Heart right ventricle (tissue), 16 donors: ENCODE data around the gene RINT1. TPM values are rescaled to one million over a fixed set of nuclear protein-coding genes. Genes with fewer than 3 reads are reported as not detected.
"Not testable (repeated sequence)": the region's sequence is repeated elsewhere in the genome, so short reads cannot be mapped to it uniquely, and the experiment has no call there.

Source experiments
- ATAC-seq, 8 donors: fragments of 200-7000 bp; cut with Tn5 transposase; one replicate each; pipeline ENCODE4 v1.9.1; 2020; ENCODE audit warnings: mild to moderate bottlenecking in 8 of 8, moderate library complexity in 8 of 8, moderate number of reproducible peaks in 1 of 8
- DNase-seq, 2 donors: peaks; one replicate each; pipeline ENCODE4 v3.0.0-alpha.2; 2020
- H3K27ac ChIP-seq, 10 donors: fragments of 200-600 bp; sonication (generic) in 2 of 10; one replicate each; pipeline versions ENCODE4 v1.5.0 to v1.8.0; 2020 to 2022; ENCODE audit warnings: mild to moderate bottlenecking in 3 of 10
- H3K27me3 ChIP-seq, 7 donors: fragments of 200-600 bp; one replicate each; pipeline ENCODE4 v1.8.0; 2021 to 2022; ENCODE audit warnings: mild to moderate bottlenecking in 2 of 7
- H3K36me3 ChIP-seq, 9 donors: fragments of 200-600 bp; sonication (generic) in 1 of 9; one replicate each; pipeline versions ENCODE4 v1.5.0 to v1.8.0; 2020 to 2022; ENCODE audit warnings: mild to moderate bottlenecking in 2 of 9
- H3K4me1 ChIP-seq, 9 donors: fragments of 200-600 bp; sonication (generic) in 1 of 9; one replicate each; pipeline versions ENCODE4 v1.5.0 to v1.8.0; 2020 to 2022; ENCODE audit warnings: mild to moderate bottlenecking in 4 of 9
- H3K4me3 ChIP-seq, 10 donors: fragments of 200-600 bp; sonication (generic) in 2 of 10; one replicate each; pipeline versions ENCODE4 v1.5.0 to v1.8.0; 2020 to 2022; ENCODE audit warnings: mild to moderate bottlenecking in 7 of 10, moderate library complexity in 2 of 10
- H3K9me3 ChIP-seq, 11 donors: fragments of 200-600 bp in 10 of 11; sonication (generic) in 2 of 11; one replicate each; pipeline versions ENCODE4 v1.5.0 to v1.8.0; 2013 to 2022; ENCODE audit warnings: mild to moderate bottlenecking in 2 of 11, control low read depth in 1 of 11, moderate library complexity in 1 of 11
- WGBS, 2 donors: extraction: QIAGEN DNeasy Blood & Tissue Kit; methylation state at CpG; one replicate each; pipeline ENCODE4 v1.1.7; 2013; ENCODE audit warnings: inconsistent platforms in 1 of 2; 5-methylcytosine and 5-hydroxymethylcytosine counted together
- intact Hi-C, 10 donors: fragments of 100-400 bp; cut with DNase I; formaldehyde crosslinking; loops; one replicate each; pipeline versions ENCODE4 v1.11.1 to v1.14.2; 2022
- polyA plus RNA-seq, 2 donors: library from polyadenylated mRNA; stranded (reverse); fragments of 200-250 nt; gene quantifications; one replicate each; pipeline ENCODE4 v1.2.3, GENCODE V29; 2013
- total RNA-seq, 10 donors: library from RNA; stranded (reverse); fragmentation: NEBNext Ultra II Directional in 3 of 10; extraction: Animal tissue kit (Norgen Biotek cat#: 25700) in 3 of 10; gene quantifications; one replicate each; pipeline versions ENCODE4 v1.2.1 to v1.2.4, GENCODE V29; 2021 to 2023
- TF ChIP-seq, protein P1 (sequence below), 9 donors: fragments of 200-600 bp; sonication (generic) in 2 of 9; IDR thresholded peaks; one replicate each; pipeline versions ENCODE4 v1.5.0 to v1.8.0; 2021 to 2022; ENCODE audit warnings: antibody characterized with exemption in 9 of 9, mild to moderate bottlenecking in 5 of 9, moderate library complexity in 1 of 9
- donor health status: Arrhythmogenic right ventricular cardiomyopathy.
- donor health status: ischemic (EF 13 %, LVEDD 7.1; RV severe dilation, severe dysfunction).
- donor health status: healthy with polysubstance abuse.
- donor health status: DM: no; HTN: yes; CAD: no.
- donor health status: DM: no; HTN: no; CAD: no.
- donor health status: ischemic (EF 25% LVEDD 6.9; RV normal size, moderate dysfunction).
- donor health status: ischemic (EF 25% LVEDD 5.7; RV mildly dilated, moderate dysfunction).
- donor health status: healthy.
- donor health status: DM: yes; HTN: yes; CAD: no.
- donor health status: Ischemic cardiomyopathy.
- donor health status: ischemic (EF 35%, LVEDD 5.7; RV mildly dilated, moderate dysfunction).
- donor health status: nonischemic (EF 11% LVEDD 7.7; RV severe dilation, severe dysfunction).
- donor health status: DM: yes; HTN: yes; CAD: no.
- donor health status: PGD.
- donor health status: ischemic (EF 29% LVEDD 5.4; RV normal size, mild dysfunction).
- donor health status: nonischemic (EF 23%, LVEDD 6.1; RV moderate dilation, normal function).

Gene RINT1
- total and polyA plus RNA-seq, 12 donors, result 8.1 to 28.2 (median 13.1) TPM

- TF ChIP-seq, protein P1, sequence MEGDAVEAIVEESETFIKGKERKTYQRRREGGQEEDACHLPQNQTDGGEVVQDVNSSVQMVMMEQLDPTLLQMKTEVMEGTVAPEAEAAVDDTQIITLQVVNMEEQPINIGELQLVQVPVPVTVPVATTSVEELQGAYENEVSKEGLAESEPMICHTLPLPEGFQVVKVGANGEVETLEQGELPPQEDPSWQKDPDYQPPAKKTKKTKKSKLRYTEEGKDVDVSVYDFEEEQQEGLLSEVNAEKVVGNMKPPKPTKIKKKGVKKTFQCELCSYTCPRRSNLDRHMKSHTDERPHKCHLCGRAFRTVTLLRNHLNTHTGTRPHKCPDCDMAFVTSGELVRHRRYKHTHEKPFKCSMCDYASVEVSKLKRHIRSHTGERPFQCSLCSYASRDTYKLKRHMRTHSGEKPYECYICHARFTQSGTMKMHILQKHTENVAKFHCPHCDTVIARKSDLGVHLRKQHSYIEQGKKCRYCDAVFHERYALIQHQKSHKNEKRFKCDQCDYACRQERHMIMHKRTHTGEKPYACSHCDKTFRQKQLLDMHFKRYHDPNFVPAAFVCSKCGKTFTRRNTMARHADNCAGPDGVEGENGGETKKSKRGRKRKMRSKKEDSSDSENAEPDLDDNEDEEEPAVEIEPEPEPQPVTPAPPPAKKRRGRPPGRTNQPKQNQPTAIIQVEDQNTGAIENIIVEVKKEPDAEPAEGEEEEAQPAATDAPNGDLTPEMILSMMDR (IDR thresholded peaks at IDR 0.05), result no peak
- Histone ChIP-seq H3K4me1 (peaks cover 0 to 6% (median 4%) of the 10 kb centered on the region in 9 donors), H3K36me3 (no peaks in the 10 kb centered on the region), H3K4me3 (no peak overlapping the region), H3K27ac (no peak overlapping the region), H3K27me3 (peaks cover 0 to 6% (median 0%) of the 10 kb centered on the region in 7 donors), H3K9me3 (no peaks in the 10 kb centered on the region)
- DNase-seq (no peak), ATAC-seq (peak in 2 of 8 donors; percentile 27 to 45)
- 46 to 47% methylated on average over 3 of the region's 3 CpGs for WGBS, 2 donors
- intact Hi-C loops, result no loop called here
These were observed 62.0 kb downstream of the RINT1 start for GRCh38 chr7:105594034-105594433.

DNA sequence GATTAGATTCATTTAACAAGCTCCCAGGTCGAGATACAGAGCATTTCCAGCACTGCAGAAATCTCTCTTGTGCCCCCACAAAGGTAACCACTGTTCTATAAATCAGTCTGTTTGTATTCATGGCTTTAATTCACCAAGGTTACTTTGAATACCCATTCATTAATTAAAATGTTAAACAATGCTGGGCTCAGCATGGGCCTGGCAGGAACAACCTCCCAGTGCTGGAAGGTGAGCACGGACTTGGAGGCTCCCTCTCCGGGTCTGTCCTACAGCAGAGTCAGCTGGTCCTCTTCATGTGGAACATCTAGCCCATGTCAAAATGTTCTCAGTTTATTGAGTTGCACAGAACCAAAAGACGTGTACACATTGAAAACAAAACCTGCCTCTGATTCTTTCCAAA, 64.9 kb downstream of the RINT1 start:
- intact Hi-C loops, result no loop called here
- no peaks in the 10 kb centered on the region for H3K9me3 ChIP-seq
- 67% methylated on average over 4 of the region's 4 CpGs for WGBS, 2 donors
- TF ChIP-seq, protein P1 (IDR thresholded peaks at IDR 0.05), result no peak
- H3K4me3 ChIP-seq, result no peak overlapping the region
- H3K27ac ChIP-seq, result no peak overlapping the region
- H3K36me3 ChIP-seq, result no peaks in the 10 kb centered on the region
- DNase-seq (no peak), ATAC-seq (no peak)
- no peaks in the 10 kb centered on the region for H3K4me1 ChIP-seq
- H3K27me3 ChIP-seq, result peaks cover 0 to 6% (median 0%) of the 10 kb centered on the region in 7 donors

DNA sequence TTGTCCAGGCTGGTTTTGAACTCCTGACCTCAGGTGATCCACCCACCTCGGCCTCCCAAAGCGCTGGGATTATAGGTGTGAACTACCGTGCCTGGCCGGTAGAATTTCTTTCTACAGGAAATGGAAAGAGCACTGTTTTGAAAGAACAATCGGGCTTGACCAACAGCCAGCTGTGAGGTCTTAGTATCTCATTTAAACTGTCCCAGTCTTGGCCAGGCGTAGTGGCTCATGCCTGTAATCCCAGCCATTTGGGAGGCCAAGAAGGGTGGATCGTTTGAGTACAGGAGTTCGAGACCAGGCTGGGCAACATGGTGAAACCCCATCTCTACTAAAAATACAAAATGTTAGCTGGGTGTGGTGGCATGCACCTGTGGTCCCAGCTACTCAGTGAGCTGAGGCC, 67.1 kb downstream of the RINT1 start:
- H3K27me3 ChIP-seq, H3K4me1 ChIP-seq, H3K27ac ChIP-seq, H3K9me3 ChIP-seq, ATAC-seq, DNase-seq, intact Hi-C loops, H3K4me3 ChIP-seq, H3K36me3 ChIP-seq: not testable (repeated sequence)
- 78 to 87% methylated on average over 8 of the region's 8 CpGs for WGBS, 2 donors

- TF ChIP-seq, protein P1 (IDR thresholded peaks at IDR 0.05), result no peak
- WGBS, 2 donors, result 68 to 69% methylated on average over 3 of the region's 3 CpGs
- no peak for ATAC-seq
These were observed 67.5 kb downstream of the RINT1 start for GRCh38 chr7:105599551-105599950.

GRCh38 chr7:105600720-105601550, 68.9 kb downstream of the RINT1 start:
- ATAC-seq (no peak), DNase-seq (no peak)
- H3K9me3 ChIP-seq, result no peaks in the 10 kb centered on the region
- no peaks in the 10 kb centered on the region for H3K36me3 ChIP-seq
- 80 to 82% methylated on average over 14 of the region's 14 CpGs for WGBS, 2 donors
- no peaks in the 10 kb centered on the region for H3K4me1 ChIP-seq
- intact Hi-C loops, result no loop called here
- H3K27me3 ChIP-seq, result peaks cover 0 to 6% (median 0%) of the 10 kb centered on the region in 7 donors
- H3K27ac ChIP-seq, result no peak overlapping the region
- H3K4me3 ChIP-seq, result no peak overlapping the region
- TF ChIP-seq, protein P1 (IDR thresholded peaks at IDR 0.05), result no peak

More at GRCh38 chr7:105599551-105599950, 67.5 kb downstream of the RINT1 start:
- Histone ChIP-seq H3K36me3 (no peaks in the 10 kb centered on the region), H3K27me3 (peaks cover 0 to 6% (median 0%) of the 10 kb centered on the region in 7 donors), H3K27ac (no peak overlapping the region), H3K9me3 (no peaks in the 10 kb centered on the region), H3K4me3 (no peak overlapping the region), H3K4me1 (no peaks in the 10 kb centered on the region)
- intact Hi-C loops, result no loop called here
- no peak for DNase-seq
